Retina (tissue), 1 donor: ENCODE data around the gene AP1S3.

ENCODE experiments used
- DNase-seq: peaks from one replicate; pipeline ENCODE4 v3.0.0-alpha.2; 2016

AP1S3 gene

DNA sequence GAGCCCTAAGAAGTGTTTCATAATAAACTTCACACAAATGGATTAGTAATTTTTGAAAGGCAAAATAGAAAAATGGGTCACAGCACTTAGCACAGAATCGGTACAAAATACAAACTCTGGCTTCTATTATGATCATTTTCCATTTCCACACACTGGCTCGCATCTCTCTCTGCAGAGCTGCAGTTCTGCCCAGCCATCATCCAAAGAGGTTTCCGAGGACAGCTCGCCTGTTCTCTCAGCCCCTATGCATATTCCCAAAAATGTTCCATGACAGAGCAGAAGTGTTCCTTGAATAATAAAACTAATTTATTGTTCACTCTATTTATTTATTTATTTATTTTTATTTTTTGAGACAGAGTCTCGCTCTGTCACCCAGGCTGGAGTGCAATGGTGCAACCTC, 115.6 kb downstream of the AP1S3 start:
- DNase-seq = no peak

DNA sequence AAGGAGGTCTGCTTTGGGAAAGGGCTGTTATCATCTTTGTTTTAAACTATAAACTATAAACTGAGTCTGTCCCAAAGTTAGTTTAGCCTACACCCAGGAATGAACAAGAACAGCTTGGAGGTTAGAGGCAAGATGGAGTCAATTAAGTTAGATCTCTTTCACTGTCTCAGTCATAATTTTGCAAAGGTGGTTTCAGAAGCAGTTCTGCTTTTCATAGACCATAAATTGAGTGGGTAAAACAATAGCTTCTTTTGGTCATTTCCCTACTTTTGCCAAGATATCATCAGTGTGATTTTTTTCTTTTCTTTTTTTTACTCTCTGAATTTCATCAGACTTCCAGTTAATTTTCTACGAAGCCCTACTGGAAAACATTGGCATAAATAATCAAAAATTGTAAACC, 117.0 kb downstream of the AP1S3 start:
- no peak for DNase-seq

DNA sequence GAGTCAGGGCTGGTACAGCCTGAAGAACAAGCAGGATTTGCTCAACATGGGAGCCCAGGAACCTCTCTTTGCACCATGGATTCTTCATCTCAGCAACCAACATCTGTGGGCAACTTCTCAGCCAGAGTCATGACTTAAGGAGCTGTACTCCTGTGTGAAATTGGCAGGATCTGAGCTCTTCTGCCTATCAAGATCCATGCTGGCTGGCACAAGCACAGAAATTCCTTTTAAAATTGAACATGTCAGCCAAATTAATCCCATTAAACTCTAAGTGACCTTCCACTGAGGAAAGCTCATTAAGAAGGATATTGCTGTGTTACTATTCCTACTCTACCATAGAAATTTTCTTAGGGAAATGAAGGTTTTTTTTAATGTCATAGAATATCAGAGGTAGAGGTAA, 124.7 kb downstream of the AP1S3 start:
- no peak for DNase-seq

DNA sequence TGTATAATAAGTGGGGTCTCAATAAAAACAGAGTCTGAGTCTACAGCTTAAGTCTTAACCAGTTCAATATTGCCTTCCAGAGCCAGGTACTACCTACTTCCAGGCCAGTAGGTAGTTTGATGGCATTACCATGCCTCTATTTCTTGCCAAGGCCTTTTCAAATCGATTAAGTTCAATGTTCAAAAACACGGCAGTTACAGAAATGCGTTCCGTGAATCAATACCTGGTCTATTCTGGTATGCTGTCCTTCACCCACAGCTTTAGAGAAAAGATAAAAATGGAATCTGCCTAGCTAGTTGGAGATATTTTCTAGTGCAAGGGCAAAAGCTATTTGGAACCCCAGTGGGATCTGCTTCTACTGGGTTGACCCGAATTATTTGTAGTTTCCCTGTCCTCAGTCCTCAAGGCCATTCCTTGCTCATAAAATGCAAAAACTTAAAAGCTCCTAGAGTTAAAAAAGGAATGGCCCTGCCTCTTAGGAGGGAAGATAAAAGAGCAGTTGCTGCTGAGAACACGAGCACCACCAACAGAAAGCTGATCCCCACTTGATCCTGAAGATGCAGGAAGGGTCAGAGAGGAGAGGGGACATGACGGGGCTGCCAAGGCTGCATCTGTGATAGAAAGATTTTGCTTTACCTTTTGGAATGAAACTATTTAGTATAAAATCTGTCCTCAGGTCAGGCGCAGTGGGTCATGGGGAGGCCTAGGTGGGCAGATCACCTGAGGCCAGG, 125.6 kb downstream of the AP1S3 start:
- no peak for DNase-seq
